Upper lobe of right lung (tissue), 1 donor: ENCODE data around the gene PSME3. TPM values are rescaled to one million over a fixed set of nuclear protein-coding genes. Genes with fewer than 3 reads are reported as not detected.
"Not testable (repeated sequence)": the region's sequence is repeated elsewhere in the genome, so short reads cannot be mapped to it uniquely, and the experiment has no call there.

ENCODE experiments used
- ATAC-seq: fragments of 200-7000 bp; cut with Tn5 transposase; one replicate; pipeline ENCODE4 v1.9.1; 2020; ENCODE audit warnings: mild to moderate bottlenecking, moderate library complexity
- DNase-seq: peaks from one replicate; pipeline ENCODE4 v3.0.0-alpha.2; 2020
- H3K27ac ChIP-seq: fragments of 200-600 bp; one replicate; pipeline ENCODE4 v1.8.0; 2022
- H3K27me3 ChIP-seq: fragments of 200-600 bp; one replicate; pipeline ENCODE4 v1.8.0; 2022; ENCODE audit warnings: mild to moderate bottlenecking
- H3K36me3 ChIP-seq: fragments of 200-600 bp; one replicate; pipeline ENCODE4 v1.8.0; 2022
- H3K4me1 ChIP-seq: fragments of 200-600 bp; one replicate; pipeline ENCODE4 v1.8.0; 2022
- H3K4me3 ChIP-seq: fragments of 200-600 bp; one replicate; pipeline ENCODE4 v1.8.0; 2022; ENCODE audit warnings: mild to moderate bottlenecking
- H3K9me3 ChIP-seq: fragments of 200-600 bp; one replicate; pipeline ENCODE4 v1.8.0; 2022
- CTCF ChIP-seq: fragments of 200-600 bp; IDR thresholded peaks from one replicate; pipeline ENCODE4 v1.8.0; 2022; ENCODE audit warnings: antibody characterized with exemption
- intact Hi-C: fragments of 100-400 bp; cut with DNase I; formaldehyde crosslinking; loops from one replicate; pipeline ENCODE4 v1.11.0; 2022
- total RNA-seq: library from RNA; stranded (reverse); fragmentation: NEBNext Ultra II Directional; extraction: Animal tissue kit (Norgen Biotek cat#: 25700); gene quantifications from one replicate; pipeline ENCODE4 v1.2.1, GENCODE V29; 2021
- donor health status: DM: no; HTN: yes; CAD: no; lungs with severe emphysema.

The PSME3 gene
- total RNA-seq, 1 donor from 2014 or later: 89.4 TPM

GRCh38 chr17:42878924-42879595, 45.9 kb downstream of the PSME3 start:
- H3K4me3 ChIP-seq: no peak overlapping the region
- no peaks in the 10 kb centered on the region for H3K9me3 ChIP-seq
- intact Hi-C loops: no loop called here
- H3K27ac ChIP-seq: no peak overlapping the region
- H3K27me3 ChIP-seq: no peaks in the 10 kb centered on the region
- H3K36me3 ChIP-seq: no peaks in the 10 kb centered on the region
- H3K4me1 ChIP-seq: no peaks in the 10 kb centered on the region
- ATAC-seq (no peak), DNase-seq (no peak)
- TF ChIP-seq CTCF: no peak

GRCh38 chr17:42879596-42879985, 46.4 kb downstream of the PSME3 start:
- Histone ChIP-seq H3K27me3 (no peaks in the 10 kb centered on the region), H3K9me3 (no peaks in the 10 kb centered on the region), H3K36me3 (no peaks in the 10 kb centered on the region), H3K4me3 (no peak overlapping the region), H3K27ac (no peak overlapping the region), H3K4me1 (no peaks in the 10 kb centered on the region)
- no peak for TF ChIP-seq CTCF
- intact Hi-C loops: no loop called here
- DNase-seq (no peak), ATAC-seq (peak; percentile 12)

GRCh38 chr17:42880776-42881310, 47.6 kb downstream of the PSME3 start:
- TF ChIP-seq CTCF: no peak
- Histone ChIP-seq H3K4me1 (no peaks in the 10 kb centered on the region), H3K4me3 (no peak overlapping the region), H3K9me3 (no peaks in the 10 kb centered on the region), H3K36me3 (no peaks in the 10 kb centered on the region), H3K27me3 (no peaks in the 10 kb centered on the region), H3K27ac (no peak overlapping the region)
- DNase-seq (no peak), ATAC-seq (no peak)
- intact Hi-C loops: no loop called here

- H3K36me3 ChIP-seq, H3K4me1 ChIP-seq, H3K9me3 ChIP-seq, DNase-seq, intact Hi-C loops, H3K4me3 ChIP-seq, H3K27me3 ChIP-seq, H3K27ac ChIP-seq: not testable (repeated sequence)
- ATAC-seq: peak; percentile 45
Observed at GRCh38 chr17:42881706-42882105, 48.5 kb downstream of the PSME3 start.

- H3K4me1 ChIP-seq: peaks cover 7% of the 10 kb centered on the region
- no peak overlapping the region for H3K27ac ChIP-seq
- intact Hi-C loops: no loop called here
- no peak for TF ChIP-seq CTCF
- ATAC-seq: no peak
- H3K9me3 ChIP-seq: no peaks in the 10 kb centered on the region
- H3K4me3 ChIP-seq: no peak overlapping the region
- no peak for DNase-seq
- no peaks in the 10 kb centered on the region for H3K36me3 ChIP-seq
- no peaks in the 10 kb centered on the region for H3K27me3 ChIP-seq
Observed at GRCh38 chr17:42882166-42882565, 49.0 kb downstream of the PSME3 start.

GRCh38 chr17:42883802-42884558, 50.8 kb downstream of the PSME3 start:
- H3K27me3 ChIP-seq: no peaks in the 10 kb centered on the region
- H3K36me3 ChIP-seq: no peaks in the 10 kb centered on the region
- DNase-seq (no peak), ATAC-seq (no peak)
- no peak for TF ChIP-seq CTCF
- H3K4me1 ChIP-seq: peaks cover 7% of the 10 kb centered on the region
- no peaks in the 10 kb centered on the region for H3K9me3 ChIP-seq
- H3K27ac ChIP-seq: no peak overlapping the region
- H3K4me3 ChIP-seq: no peak overlapping the region
- intact Hi-C loops: no loop called here

GRCh38 chr17:42885806-42886205, 52.6 kb downstream of the PSME3 start:
- DNase-seq, intact Hi-C loops, H3K4me1 ChIP-seq, ATAC-seq, H3K27ac ChIP-seq, H3K9me3 ChIP-seq, H3K36me3 ChIP-seq, H3K4me3 ChIP-seq, H3K27me3 ChIP-seq: not testable (repeated sequence)
